Type B pancreatic cell (in vitro differentiated cells): Measurements from ENCODE around the gene CEBPA. TPM values are rescaled to one million over a fixed set of nuclear protein-coding genes. Genes with fewer than 3 reads are reported as not detected.

Source experiments
- DNase-seq: peaks from one replicate; pipeline ENCODE4 v3.0.0; 2021; ENCODE audit warnings: mixed read lengths; ENCODE audit not compliant: unreplicated experiment; ENCODE audit errors: extremely low spot score
- H3K27ac Mint-ChIP-seq: 2 replicates; pipeline ENCODE4 v1.8.0; 2021; ENCODE audit warnings: mild to moderate bottlenecking, mixed read lengths
- H3K27me3 Mint-ChIP-seq: 2 replicates; pipeline ENCODE4 v1.8.0; 2021; ENCODE audit warnings: mixed read lengths
- H3K36me3 Mint-ChIP-seq: 2 replicates; pipeline ENCODE4 v1.8.0; 2021; ENCODE audit warnings: mixed read lengths
- H3K4me1 Mint-ChIP-seq: one replicate; pipeline ENCODE4 v1.8.0; 2021; ENCODE audit warnings: mixed read lengths; ENCODE audit not compliant: unreplicated experiment
- H3K4me3 Mint-ChIP-seq: 2 replicates; pipeline ENCODE4 v1.8.0; 2021; ENCODE audit warnings: mild to moderate bottlenecking, mixed read lengths
- H3K9me3 Mint-ChIP-seq: 2 replicates; pipeline ENCODE4 v1.8.0; 2021; ENCODE audit warnings: mixed read lengths
- CTCF ChIP-seq: fragments of 200-600 bp; sonication (generic); conservative IDR thresholded peaks from 2 replicates; pipeline ENCODE4 v1.5.0; 2021; ENCODE audit warnings: antibody characterized with exemption, mild to moderate bottlenecking
- total RNA-seq: library from RNA; stranded (reverse); gene quantifications from 2 replicates; pipeline ENCODE4 v1.2.1, GENCODE V29; 2021; ENCODE audit warnings: low replicate concordance

Gene CEBPA
- total RNA-seq, 1 donor from 2014 or later: 24.4 TPM

DNA sequence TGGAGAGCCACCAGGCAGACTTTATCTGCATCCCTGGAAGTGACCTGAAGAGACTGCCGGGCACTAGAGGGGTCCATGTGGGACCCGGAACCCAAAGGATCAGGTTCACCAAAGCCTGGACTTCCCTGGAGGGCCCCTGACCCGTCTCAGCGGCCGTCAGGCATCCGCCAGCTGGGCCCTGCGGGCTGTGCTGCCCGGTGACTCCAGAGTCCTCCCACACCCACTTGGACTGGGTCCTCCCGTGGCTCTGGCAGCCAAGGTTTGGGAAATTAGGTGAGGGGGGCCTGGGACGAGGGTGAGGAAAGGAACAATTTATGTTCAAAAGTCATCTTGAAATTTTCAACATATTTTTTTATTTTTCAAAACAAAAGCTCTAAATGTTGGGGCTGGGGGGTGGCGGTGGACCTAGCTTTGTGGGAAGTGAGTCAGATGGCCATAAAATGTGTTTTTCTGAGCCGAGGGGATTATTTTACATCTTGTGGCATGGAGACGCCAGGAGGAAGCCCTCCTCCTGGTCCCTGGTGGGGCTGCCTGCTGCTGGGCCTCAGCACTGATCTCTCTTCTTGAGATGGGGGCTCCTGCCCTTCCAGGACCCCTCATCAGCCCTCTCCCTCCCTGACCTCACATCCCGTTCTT is 20.2 kb downstream of the CEBPA start:
- TF ChIP-seq CTCF: no peak
- Mint-ChIP-seq H3K4me1 (peaks cover 11% of the 10 kb centered on the region), H3K27ac (no peak overlapping the region), H3K9me3 (no peaks in the 10 kb centered on the region), H3K27me3 (peaks cover 7% of the 10 kb centered on the region), H3K36me3 (no peaks in the 10 kb centered on the region), H3K4me3 (no peak overlapping the region)
- DNase-seq: no peak

GRCh38 chr19:33281296-33281926 is 20.9 kb downstream of the CEBPA start:
- TF ChIP-seq CTCF: no peak

DNA sequence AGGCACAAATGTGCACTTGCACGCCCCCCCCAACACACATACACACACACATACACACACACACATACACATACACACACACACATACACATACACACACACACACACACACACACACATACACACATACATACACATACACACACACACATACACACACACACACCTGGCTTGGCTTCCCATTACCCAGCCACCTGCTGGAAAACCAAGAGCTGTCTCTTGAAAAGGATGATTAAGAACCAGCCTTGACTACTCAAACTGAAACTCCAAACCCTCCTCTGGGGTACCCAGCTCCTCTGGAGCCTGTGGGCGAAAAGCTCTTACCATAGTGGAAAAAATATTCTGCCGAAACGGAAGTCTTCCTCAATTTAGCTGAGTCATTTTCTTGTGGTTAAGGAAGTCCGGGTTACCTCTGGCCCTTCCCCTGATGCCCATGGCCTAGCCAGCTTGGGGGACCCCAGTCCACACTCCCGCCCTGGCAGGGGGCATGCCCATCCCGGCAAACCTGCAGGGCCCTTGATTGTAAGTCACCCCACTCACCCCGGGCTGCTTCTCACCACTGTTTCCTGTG is 21.9 kb downstream of the CEBPA start:
- H3K27ac Mint-ChIP-seq: peak overlapping the region; percentile 62
- no peak for DNase-seq
- no peaks in the 10 kb centered on the region for H3K9me3 Mint-ChIP-seq
- peaks cover 6% of the 10 kb centered on the region for H3K27me3 Mint-ChIP-seq
- peak overlapping the region; percentile 44 for H3K4me3 Mint-ChIP-seq
- no peak for TF ChIP-seq CTCF
- no peaks in the 10 kb centered on the region for H3K36me3 Mint-ChIP-seq
- H3K4me1 Mint-ChIP-seq: peaks cover 8% of the 10 kb centered on the region

More at GRCh38 chr19:33281296-33281926, 20.9 kb downstream of the CEBPA start:
- no peaks in the 10 kb centered on the region for H3K9me3 Mint-ChIP-seq
- H3K4me3 Mint-ChIP-seq: no peak overlapping the region
- no peaks in the 10 kb centered on the region for H3K36me3 Mint-ChIP-seq
- no peak overlapping the region for H3K27ac Mint-ChIP-seq
- no peak for DNase-seq
- H3K4me1 Mint-ChIP-seq: peaks cover 11% of the 10 kb centered on the region
- H3K27me3 Mint-ChIP-seq: peaks cover 7% of the 10 kb centered on the region

DNA sequence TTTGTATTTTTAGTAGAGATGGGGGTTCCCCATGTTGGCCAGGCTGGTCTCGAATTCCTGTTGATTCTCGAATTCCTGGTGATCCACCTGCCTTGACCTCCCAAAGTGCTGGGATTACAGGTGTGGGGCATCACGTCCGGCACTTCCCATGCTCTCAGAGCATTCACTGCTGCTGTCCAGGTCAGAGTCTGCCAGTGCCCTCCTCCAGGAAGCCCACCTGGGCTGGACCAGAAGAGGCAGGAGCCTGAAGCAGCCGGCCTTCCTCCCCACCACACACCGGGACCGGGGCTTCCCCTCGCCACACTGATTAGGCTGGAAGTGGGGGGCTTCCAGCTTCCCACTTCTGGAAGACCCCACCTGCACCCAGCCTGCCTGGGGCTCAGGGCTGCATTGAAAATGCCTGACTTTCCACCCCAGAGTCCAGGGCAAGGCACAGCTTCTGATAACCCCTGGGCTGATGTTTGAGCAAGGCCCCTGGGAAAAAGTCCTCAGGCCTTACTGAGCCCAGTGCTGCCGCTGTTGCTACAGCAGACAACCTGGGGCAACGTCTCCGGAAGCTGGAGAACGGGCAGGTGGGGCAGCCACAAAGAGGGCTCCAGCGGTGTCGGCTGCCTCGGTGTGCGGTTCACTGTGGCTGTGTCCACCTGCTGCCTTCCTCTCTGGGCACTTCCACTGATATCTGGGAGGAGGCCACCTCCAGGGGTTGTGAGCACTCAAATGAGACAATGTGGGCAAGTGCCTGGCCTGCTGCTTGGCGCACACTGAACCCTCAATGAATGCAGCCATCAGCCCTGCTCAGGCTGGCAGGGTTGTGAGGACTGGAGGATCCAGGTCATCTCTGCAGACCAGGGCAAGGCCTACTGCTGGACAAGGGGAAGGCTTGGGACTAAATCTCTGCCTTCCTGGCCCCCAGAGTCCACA is 22.6 kb downstream of the CEBPA start:
- H3K27me3 Mint-ChIP-seq: peaks cover 1% of the 10 kb centered on the region
- H3K4me3 Mint-ChIP-seq: no peak overlapping the region
- no peaks in the 10 kb centered on the region for H3K36me3 Mint-ChIP-seq
- DNase-seq: no peak
- TF ChIP-seq CTCF: no peak
- H3K27ac Mint-ChIP-seq: peak overlapping the region; percentile 62
- no peaks in the 10 kb centered on the region for H3K9me3 Mint-ChIP-seq
- peaks cover 4% of the 10 kb centered on the region for H3K4me1 Mint-ChIP-seq

- TF ChIP-seq CTCF: no peak
- H3K27ac Mint-ChIP-seq: no peak overlapping the region
- H3K4me3 Mint-ChIP-seq: no peak overlapping the region
- no peak for DNase-seq
- H3K36me3 Mint-ChIP-seq: no peaks in the 10 kb centered on the region
- H3K4me1 Mint-ChIP-seq: peaks cover 11% of the 10 kb centered on the region
- no peaks in the 10 kb centered on the region for H3K27me3 Mint-ChIP-seq
- H3K9me3 Mint-ChIP-seq: no peaks in the 10 kb centered on the region
These were observed 23.7 kb downstream of the CEBPA start for GRCh38 chr19:33278403-33279269.
